WTC11 (cell line): ENCODE results near the gene NDUFC2.

Source experiments
- NFYB ChIP-seq: sonication (generic); formaldehyde crosslinking; conservative IDR thresholded peaks from 2 replicates; pipeline ENCODE4 v1.8.0; 2022; ENCODE audit warnings: low read depth, missing genetic modification reagents
- TP53 ChIP-seq: sonication (generic); formaldehyde crosslinking; IDR thresholded peaks from 2 replicates; pipeline ENCODE4 v1.8.1; 2023; ENCODE audit warnings: mild to moderate bottlenecking, missing genetic modification reagents
- TF ChIP-seq, protein P1 (sequence below): fragments of 200-600 bp; IDR thresholded peaks from 2 replicates; pipeline ENCODE4 v1.8.0; 2022; ENCODE audit warnings: antibody characterized with exemption

DNA sequence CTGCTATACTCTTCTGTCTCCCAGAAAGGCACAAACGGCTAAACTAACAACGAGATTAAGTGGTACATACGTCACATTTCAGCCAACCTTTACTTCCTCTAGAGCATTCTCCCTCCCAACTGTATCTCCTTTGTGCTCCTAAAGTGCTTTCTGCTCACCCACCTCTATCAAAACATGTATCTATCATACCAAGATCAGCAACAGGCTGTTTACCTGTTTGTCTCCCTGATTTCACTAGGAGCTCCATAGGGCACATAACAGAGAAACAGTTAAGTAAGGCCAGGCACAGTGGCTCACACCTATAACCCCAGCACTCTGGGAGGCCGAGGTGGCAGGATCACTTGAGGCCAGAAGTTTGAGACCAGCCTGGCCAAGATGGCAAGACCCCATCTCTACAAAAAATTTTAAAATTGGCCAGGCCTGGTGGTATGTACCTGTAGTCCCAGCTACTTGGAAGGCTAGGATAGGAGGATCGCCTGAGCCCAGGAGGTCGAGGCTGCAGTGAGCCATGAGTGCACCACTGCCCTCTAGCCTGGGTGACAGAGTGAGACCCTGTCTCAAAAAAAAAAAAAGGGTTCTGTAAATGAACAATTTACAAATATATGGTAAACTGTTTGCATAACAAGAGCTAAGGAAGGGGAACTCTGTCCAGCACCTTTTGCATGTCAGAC is 2.8 kb downstream of the NDUFC2 start:
- TF ChIP-seq, protein P1, sequence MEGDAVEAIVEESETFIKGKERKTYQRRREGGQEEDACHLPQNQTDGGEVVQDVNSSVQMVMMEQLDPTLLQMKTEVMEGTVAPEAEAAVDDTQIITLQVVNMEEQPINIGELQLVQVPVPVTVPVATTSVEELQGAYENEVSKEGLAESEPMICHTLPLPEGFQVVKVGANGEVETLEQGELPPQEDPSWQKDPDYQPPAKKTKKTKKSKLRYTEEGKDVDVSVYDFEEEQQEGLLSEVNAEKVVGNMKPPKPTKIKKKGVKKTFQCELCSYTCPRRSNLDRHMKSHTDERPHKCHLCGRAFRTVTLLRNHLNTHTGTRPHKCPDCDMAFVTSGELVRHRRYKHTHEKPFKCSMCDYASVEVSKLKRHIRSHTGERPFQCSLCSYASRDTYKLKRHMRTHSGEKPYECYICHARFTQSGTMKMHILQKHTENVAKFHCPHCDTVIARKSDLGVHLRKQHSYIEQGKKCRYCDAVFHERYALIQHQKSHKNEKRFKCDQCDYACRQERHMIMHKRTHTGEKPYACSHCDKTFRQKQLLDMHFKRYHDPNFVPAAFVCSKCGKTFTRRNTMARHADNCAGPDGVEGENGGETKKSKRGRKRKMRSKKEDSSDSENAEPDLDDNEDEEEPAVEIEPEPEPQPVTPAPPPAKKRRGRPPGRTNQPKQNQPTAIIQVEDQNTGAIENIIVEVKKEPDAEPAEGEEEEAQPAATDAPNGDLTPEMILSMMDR, result no peak
- TF ChIP-seq NFYB (CRISPR knock-in tag), result no peak
- no peak for TF ChIP-seq TP53 (CRISPR knock-in tag)
